Spleen (tissue), 11 donors: ENCODE results near the gene SLC13A3. TPM values are rescaled to one million over a fixed set of nuclear protein-coding genes. Genes with fewer than 3 reads are reported as not detected.

Source experiments
- DNase-seq: peaks from one replicate; pipeline ENCODE4 v3.0.0-alpha.2; 2020
- H3K27ac ChIP-seq, 8 donors: fragments of 200-600 bp; sonication (generic) in 7 of 8; 1 replicate in 4 of 8; 2 replicates in 4 of 8; pipeline versions ENCODE4 v1.5.0 to v1.8.0; 2016 to 2021; ENCODE audit warnings: inconsistent platforms in 4 of 8, mild to moderate bottlenecking in 4 of 8, moderate library complexity in 1 of 8
- H3K27me3 ChIP-seq, 7 donors: fragments of 200-600 bp; sonication (generic) in 6 of 7; replicated peaks in 1 of 7; 1 replicate in 4 of 7; 2 replicates in 3 of 7; pipeline versions ENCODE4 v1.5.0 to v1.8.0; 2016 to 2021; ENCODE audit warnings: inconsistent platforms in 3 of 7, mild to moderate bottlenecking in 1 of 7
- H3K36me3 ChIP-seq, 6 donors: fragments of 200-600 bp; sonication (generic) in 5 of 6; 1 replicate in 4 of 6; 2 replicates in 2 of 6; pipeline versions ENCODE4 v1.5.0 to v1.8.0; 2016 to 2021; ENCODE audit warnings: inconsistent platforms in 2 of 6
- H3K4me1 ChIP-seq, 6 donors: fragments of 200-600 bp; sonication (generic) in 5 of 6; 1 replicate in 3 of 6; 2 replicates in 3 of 6; pipeline versions ENCODE4 v1.5.0 to v1.8.0; 2016 to 2021; ENCODE audit warnings: inconsistent platforms in 3 of 6
- H3K4me3 ChIP-seq, 8 donors: fragments of 200-600 bp; sonication (generic) in 7 of 8; 1 replicate in 4 of 8; 2 replicates in 4 of 8; pipeline versions ENCODE4 v1.5.0 to v1.8.0; 2016 to 2021; ENCODE audit warnings: inconsistent platforms in 4 of 8, mild to moderate bottlenecking in 4 of 8, moderate library complexity in 2 of 8
- H3K9me3 ChIP-seq, 8 donors: fragments of 200-600 bp; sonication (generic) in 7 of 8; 1 replicate in 4 of 8; 2 replicates in 4 of 8; pipeline versions ENCODE4 v1.5.0 to v1.8.0; 2016 to 2021; ENCODE audit warnings: inconsistent platforms in 4 of 8
- CTCF ChIP-seq, 11 experiments: fragments of 200-600 bp in 7 of 11; fragments of 450-650 bp in 4 of 11; sonication (generic) in 4 of 11; IDR thresholded peaks in 8 of 11; conservative IDR thresholded peaks in 3 of 11; 1 replicate in 7 of 11; 2 replicates in 4 of 11; pipeline versions ENCODE4 v1.4.0 to v1.8.0; 2016 to 2021; ENCODE audit warnings: antibody characterized with exemption in 11 of 11, inconsistent platforms in 4 of 11, mild to moderate bottlenecking in 1 of 11
- POLR2A ChIP-seq, 3 donors: fragments of 450-650 bp; IDR thresholded peaks; one replicate each; pipeline ENCODE4 v1.5.1; 2017; ENCODE audit warnings: antibody characterized with exemption in 3 of 3, mild to moderate bottlenecking in 1 of 3
- POLR2AphosphoS5 ChIP-seq, 3 donors: sonication (generic); formaldehyde crosslinking; IDR thresholded peaks; one replicate each; pipeline ENCODE4 v1.5.1; 2017; ENCODE audit warnings: antibody characterized with exemption in 3 of 3
- WGBS, 5 donors: extraction: QIAGEN DNeasy Blood & Tissue Kit in 3 of 5; methylation state at CpG; one replicate each; pipeline versions ENCODE4 v1.1.5 to v1.1.7; 2013 to 2018; 5-methylcytosine and 5-hydroxymethylcytosine counted together
- intact Hi-C: fragments of 100-400 bp; cut with DNase I; formaldehyde crosslinking; loops from one replicate; pipeline ENCODE4 v1.15.0; 2023; ENCODE audit warnings: low total_unique reads
- polyA plus RNA-seq, 3 donors: library from polyadenylated mRNA; stranded (reverse); fragments of 200-250 nt; gene quantifications; one replicate each; pipeline ENCODE4 v1.2.1, GENCODE V29; 2013
- total RNA-seq, 7 donors: library from RNA; depleted of rRNA in 3 of 7; stranded (reverse); fragments of >200 nt in 3 of 7; fragmentation: NEBNext Ultra II Directional in 4 of 7; extraction: Animal tissue kit (Norgen Biotek cat#: 25700) in 4 of 7; gene quantifications; one replicate each; pipeline versions ENCODE4 v1.1.0 to v1.2.1, GENCODE V29; 2016 to 2021
- donor health status: healthy with polysubstance abuse.
- donor health status: DM: no; HTN: no; CAD: no; lungs with moderate emphysema.
- donor health status: DM: no; HTN: no; CAD: no.
- donor health status: Bipolar disorder and iron deficiency.
- donor health status: healthy.
- donor health status: DM: no; HTN: no; CAD: no.
- donor health status: DM: yes; HTN: yes; CAD: no.

SLC13A3 gene
- total and polyA plus RNA-seq, 10 donors, result 0.16 to 1.7 (median 0.44) TPM; not detected in 1

- Histone ChIP-seq H3K4me3 (no peak overlapping the region), H3K27ac (no peak overlapping the region), H3K9me3 (no peaks in the 10 kb centered on the region), H3K27me3 (peaks cover 0 to under 1% (median 0%) of the 10 kb centered on the region in 7 donors), H3K4me1 (no peaks in the 10 kb centered on the region), H3K36me3 (no peaks in the 10 kb centered on the region)
- DNase-seq, result no peak
- no peak for TF ChIP-seq POLR2A (IDR thresholded peaks at IDR 0.05)
- intact Hi-C loops, result no loop called here
- WGBS, 5 donors, result 92 to 99% (median 93%) methylated on average over 4 of the region's 4 CpGs
These were observed 42.2 kb downstream of the SLC13A3 start for GRCh38 chr20:46609043-46609442.

- Histone ChIP-seq H3K36me3 (no peaks in the 10 kb centered on the region), H3K9me3 (no peaks in the 10 kb centered on the region), H3K27ac (no peak overlapping the region), H3K4me1 (no peaks in the 10 kb centered on the region), H3K4me3 (no peak overlapping the region), H3K27me3 (no peaks in the 10 kb centered on the region)
- no peak for TF ChIP-seq POLR2A (IDR thresholded peaks at IDR 0.05)
- TF ChIP-seq CTCF (IDR thresholded peaks at IDR 0.05 in 8 of 11, conservative IDR thresholded peaks at IDR 0.05 in 3 of 11), result no peak
- TF ChIP-seq POLR2AphosphoS5 (IDR thresholded peaks at IDR 0.05), result no peak
- intact Hi-C loops, result no loop called here
- WGBS, 5 donors, result 84 to 94% (median 86%) methylated on average over 8 of the region's 8 CpGs
- DNase-seq, result no peak
These were observed 43.3 kb downstream of the SLC13A3 start for GRCh38 chr20:46607849-46608497.

GRCh38 chr20:46607191-46607848 lies 43.9 kb downstream of the SLC13A3 start:
- DNase-seq, result no peak
- H3K4me3 ChIP-seq, result no peak overlapping the region
- 87 to 96% (median 88%) methylated on average over 4 of the region's 4 CpGs for WGBS, 5 donors
- no peak overlapping the region for H3K27ac ChIP-seq
- no peaks in the 10 kb centered on the region for H3K27me3 ChIP-seq
- no peaks in the 10 kb centered on the region for H3K9me3 ChIP-seq
- H3K36me3 ChIP-seq, result no peaks in the 10 kb centered on the region
- TF ChIP-seq CTCF (IDR thresholded peaks at IDR 0.05 in 8 of 11, conservative IDR thresholded peaks at IDR 0.05 in 3 of 11) (no peak), POLR2A (IDR thresholded peaks at IDR 0.05) (no peak), POLR2AphosphoS5 (IDR thresholded peaks at IDR 0.05) (no peak)
- H3K4me1 ChIP-seq, result no peaks in the 10 kb centered on the region
- intact Hi-C loops, result no loop called here

- H3K4me1 ChIP-seq, result no peaks in the 10 kb centered on the region
- WGBS, 5 donors, result 88 to 97% (median 95%) methylated on average over 4 of the region's 4 CpGs
- intact Hi-C loops, result no loop called here
These were observed 44.5 kb downstream of the SLC13A3 start for GRCh38 chr20:46606817-46607190.

More at GRCh38 chr20:46606817-46607190, 44.5 kb downstream of the SLC13A3 start:
- Histone ChIP-seq H3K27me3 (no peaks in the 10 kb centered on the region), H3K4me3 (no peak overlapping the region), H3K9me3 (no peaks in the 10 kb centered on the region), H3K27ac (no peak overlapping the region), H3K36me3 (no peaks in the 10 kb centered on the region)
- no peak for DNase-seq
- TF ChIP-seq POLR2AphosphoS5 (IDR thresholded peaks at IDR 0.05) (no peak), CTCF (IDR thresholded peaks at IDR 0.05 in 8 of 11, conservative IDR thresholded peaks at IDR 0.05 in 3 of 11) (no peak), POLR2A (IDR thresholded peaks at IDR 0.05) (no peak)
